ENCODE data around the gene BCL11A.

- TF ChIP-seq CTCF (IDR thresholded peaks at IDR 0.05) (peak in 1 of 3 donors; percentile 8), POLR2A (IDR thresholded peaks at IDR 0.05) (no peak)
Measured at GRCh38 chr2:60550178-60550983, 3.1 kb downstream of the BCL11A start.
